Vagina (tissue), 2 donors: ENCODE results near the gene DNAH8. TPM values are rescaled to one million over a fixed set of nuclear protein-coding genes. Genes with fewer than 3 reads are reported as not detected.

Source experiments
- DNase-seq, 2 donors: peaks; one replicate each; pipeline ENCODE4 v3.0.0-alpha.2; 2017; ENCODE audit errors: extremely low spot score in 2 of 2
- H3K27ac ChIP-seq: fragments of 200-600 bp; sonication (generic); one replicate; pipeline ENCODE4 v1.5.1; 2019
- H3K27me3 ChIP-seq: fragments of 200-600 bp; sonication (generic); one replicate; pipeline ENCODE4 v1.5.1; 2019
- H3K36me3 ChIP-seq, 2 donors: fragments of 200-600 bp; sonication (generic); one replicate each; pipeline ENCODE4 v1.5.1; 2017 to 2019
- H3K4me1 ChIP-seq: fragments of 200-600 bp; sonication (generic); one replicate; pipeline ENCODE4 v1.5.1; 2019
- H3K4me3 ChIP-seq, 2 donors: fragments of 200-600 bp; sonication (generic); 1 replicate in 1 of 2; 2 replicates in 1 of 2; pipeline ENCODE4 v1.5.1; 2016 to 2019
- H3K9me3 ChIP-seq: fragments of 200-600 bp; sonication (generic); one replicate; pipeline ENCODE4 v1.5.1; 2019
- POLR2A ChIP-seq, 2 donors: fragments of 450-650 bp; IDR thresholded peaks; one replicate each; pipeline ENCODE4 v1.6.1; 2017; ENCODE audit warnings: antibody characterized with exemption in 2 of 2, mild to moderate bottlenecking in 2 of 2, moderate library complexity in 2 of 2
- POLR2AphosphoS5 ChIP-seq, 2 donors: sonication (generic); formaldehyde crosslinking; IDR thresholded peaks; one replicate each; pipeline ENCODE4 v1.9.0; 2017; ENCODE audit warnings: antibody characterized with exemption in 2 of 2, mild to moderate bottlenecking in 2 of 2, low read depth in 1 of 2; ENCODE audit not compliant: insufficient read depth in 1 of 2
- intact Hi-C: fragments of 100-400 bp; cut with DNase I; formaldehyde crosslinking; loops from one replicate; pipeline ENCODE4 v1.15.1; 2023
- total RNA-seq: library from RNA; depleted of rRNA; stranded (reverse); fragments of >200 nt; gene quantifications from one replicate; pipeline ENCODE4 v1.2.3, GENCODE V29; 2016
- TF ChIP-seq, protein P1 (sequence below), 3 experiments: fragments of 450-650 bp in 2 of 3; fragments of 200-600 bp in 1 of 3; sonication (generic) in 1 of 3; IDR thresholded peaks; one replicate each; pipeline ENCODE4 v1.5.1; 2017 to 2019; ENCODE audit warnings: antibody characterized with exemption in 3 of 3, mild to moderate bottlenecking in 2 of 3, moderate library complexity in 2 of 3

Gene DNAH8
- total RNA-seq, 1 donor from 2014 or later, result not detected

DNA sequence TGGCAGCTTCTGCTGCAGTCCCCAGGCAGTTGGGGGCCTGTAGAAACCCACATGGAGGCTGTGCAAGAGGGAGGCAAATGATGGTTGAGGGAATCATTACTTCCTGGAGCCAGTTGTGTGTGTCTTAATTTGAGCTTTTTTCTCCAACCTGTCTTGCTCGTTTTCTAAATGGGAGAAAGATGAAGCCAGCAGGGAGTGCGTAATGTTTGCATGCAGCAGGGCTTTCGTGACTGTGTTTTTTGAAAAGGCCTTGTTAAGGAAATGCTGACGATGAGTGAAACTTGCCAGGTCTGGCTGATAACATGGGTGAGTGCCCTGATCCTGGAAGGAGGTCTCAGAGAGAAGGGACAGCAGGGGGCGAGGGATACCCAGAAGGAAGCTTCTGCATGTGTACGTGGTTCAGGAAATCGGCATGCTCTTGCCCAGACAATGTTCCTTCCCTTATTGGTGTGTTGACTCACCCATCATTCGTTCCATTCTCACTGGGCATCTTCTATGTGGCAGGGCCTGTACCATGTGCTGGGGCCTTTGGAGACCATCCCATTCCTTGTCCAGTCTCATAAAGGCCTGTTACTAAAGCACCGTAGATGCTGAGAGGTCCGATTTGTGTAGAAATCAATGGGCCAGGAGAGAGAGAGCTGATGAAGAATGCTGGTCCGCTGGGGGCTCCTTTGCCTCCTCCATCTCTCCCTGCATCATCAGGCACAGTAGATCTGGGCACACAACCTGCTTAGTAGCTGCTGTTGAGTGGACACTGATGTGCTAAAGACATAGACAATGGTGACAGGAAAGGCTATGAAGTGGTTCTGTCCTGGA lies 360.9 kb downstream of the DNAH8 start:
- Histone ChIP-seq H3K36me3 (no peaks in the 10 kb centered on the region), H3K4me1 (no peaks in the 10 kb centered on the region), H3K27ac (no peak overlapping the region), H3K4me3 (no peak overlapping the region), H3K9me3 (no peaks in the 10 kb centered on the region), H3K27me3 (no peaks in the 10 kb centered on the region)
- intact Hi-C loops, result no loop called here
- TF ChIP-seq POLR2AphosphoS5 (IDR thresholded peaks at IDR 0.05; ENCODE audit: insufficient read depth in 1 of 2, low read depth in 1 of 2) (no peak), POLR2A (IDR thresholded peaks at IDR 0.05) (no peak)
- TF ChIP-seq, protein P1, sequence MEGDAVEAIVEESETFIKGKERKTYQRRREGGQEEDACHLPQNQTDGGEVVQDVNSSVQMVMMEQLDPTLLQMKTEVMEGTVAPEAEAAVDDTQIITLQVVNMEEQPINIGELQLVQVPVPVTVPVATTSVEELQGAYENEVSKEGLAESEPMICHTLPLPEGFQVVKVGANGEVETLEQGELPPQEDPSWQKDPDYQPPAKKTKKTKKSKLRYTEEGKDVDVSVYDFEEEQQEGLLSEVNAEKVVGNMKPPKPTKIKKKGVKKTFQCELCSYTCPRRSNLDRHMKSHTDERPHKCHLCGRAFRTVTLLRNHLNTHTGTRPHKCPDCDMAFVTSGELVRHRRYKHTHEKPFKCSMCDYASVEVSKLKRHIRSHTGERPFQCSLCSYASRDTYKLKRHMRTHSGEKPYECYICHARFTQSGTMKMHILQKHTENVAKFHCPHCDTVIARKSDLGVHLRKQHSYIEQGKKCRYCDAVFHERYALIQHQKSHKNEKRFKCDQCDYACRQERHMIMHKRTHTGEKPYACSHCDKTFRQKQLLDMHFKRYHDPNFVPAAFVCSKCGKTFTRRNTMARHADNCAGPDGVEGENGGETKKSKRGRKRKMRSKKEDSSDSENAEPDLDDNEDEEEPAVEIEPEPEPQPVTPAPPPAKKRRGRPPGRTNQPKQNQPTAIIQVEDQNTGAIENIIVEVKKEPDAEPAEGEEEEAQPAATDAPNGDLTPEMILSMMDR (IDR thresholded peaks at IDR 0.05), result no peak
- peak in 1 of 2 donors; percentile 77 for DNase-seq

DNA sequence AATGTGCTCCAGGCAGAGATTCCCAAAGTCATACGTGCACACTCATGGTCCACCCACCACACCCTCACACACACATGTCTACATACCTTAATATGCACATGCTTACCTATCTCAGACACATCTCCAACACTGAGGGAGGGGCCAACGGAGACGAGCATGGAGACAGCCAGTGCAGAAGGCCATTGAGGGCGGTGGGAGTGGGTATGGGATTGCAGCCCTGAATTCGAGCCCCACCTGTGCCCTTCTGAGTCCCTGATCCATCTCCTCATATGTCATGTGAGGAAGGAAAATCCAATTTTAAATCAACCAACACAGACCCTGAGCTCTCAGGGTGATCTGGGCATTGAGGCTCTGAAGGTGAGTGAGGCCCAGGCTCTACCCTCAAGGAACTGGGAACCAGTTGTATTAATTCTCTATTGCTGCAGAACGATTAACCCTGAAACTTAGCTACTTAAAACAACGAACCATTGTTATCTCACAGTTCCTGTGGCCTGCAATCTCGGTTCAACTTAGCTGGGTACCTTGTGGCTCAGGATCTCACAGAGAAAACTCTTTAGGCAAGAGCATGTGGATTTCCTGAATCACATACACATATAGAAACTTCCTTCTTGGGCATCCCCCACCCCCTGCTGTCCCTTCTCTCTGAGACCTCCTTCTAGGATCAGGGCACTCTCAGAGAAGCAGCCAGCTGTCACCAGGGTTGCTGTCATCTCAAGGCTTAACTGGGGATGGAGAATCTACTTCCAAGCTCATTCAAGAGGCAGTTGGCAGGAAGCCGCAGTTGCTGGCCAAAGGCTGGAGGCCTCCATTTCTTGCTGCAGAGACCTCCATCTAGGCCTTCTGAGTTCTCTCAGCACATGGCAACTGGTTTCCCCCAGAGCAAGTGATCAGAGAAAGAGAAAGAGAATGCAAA lies 361.8 kb downstream of the DNAH8 start:
- H3K9me3 ChIP-seq, result no peaks in the 10 kb centered on the region
- TF ChIP-seq POLR2A (IDR thresholded peaks at IDR 0.05) (no peak), POLR2AphosphoS5 (IDR thresholded peaks at IDR 0.05; ENCODE audit: insufficient read depth in 1 of 2, low read depth in 1 of 2) (no peak)
- TF ChIP-seq, protein P1 (IDR thresholded peaks at IDR 0.05), result no peak
- H3K27me3 ChIP-seq, result no peaks in the 10 kb centered on the region
- intact Hi-C loops, result no loop called here
- H3K4me3 ChIP-seq, result no peak overlapping the region
- DNase-seq, result peak in 1 of 2 donors; percentile 77
- H3K27ac ChIP-seq, result no peak overlapping the region
- H3K36me3 ChIP-seq, result no peaks in the 10 kb centered on the region
- no peaks in the 10 kb centered on the region for H3K4me1 ChIP-seq

DNA sequence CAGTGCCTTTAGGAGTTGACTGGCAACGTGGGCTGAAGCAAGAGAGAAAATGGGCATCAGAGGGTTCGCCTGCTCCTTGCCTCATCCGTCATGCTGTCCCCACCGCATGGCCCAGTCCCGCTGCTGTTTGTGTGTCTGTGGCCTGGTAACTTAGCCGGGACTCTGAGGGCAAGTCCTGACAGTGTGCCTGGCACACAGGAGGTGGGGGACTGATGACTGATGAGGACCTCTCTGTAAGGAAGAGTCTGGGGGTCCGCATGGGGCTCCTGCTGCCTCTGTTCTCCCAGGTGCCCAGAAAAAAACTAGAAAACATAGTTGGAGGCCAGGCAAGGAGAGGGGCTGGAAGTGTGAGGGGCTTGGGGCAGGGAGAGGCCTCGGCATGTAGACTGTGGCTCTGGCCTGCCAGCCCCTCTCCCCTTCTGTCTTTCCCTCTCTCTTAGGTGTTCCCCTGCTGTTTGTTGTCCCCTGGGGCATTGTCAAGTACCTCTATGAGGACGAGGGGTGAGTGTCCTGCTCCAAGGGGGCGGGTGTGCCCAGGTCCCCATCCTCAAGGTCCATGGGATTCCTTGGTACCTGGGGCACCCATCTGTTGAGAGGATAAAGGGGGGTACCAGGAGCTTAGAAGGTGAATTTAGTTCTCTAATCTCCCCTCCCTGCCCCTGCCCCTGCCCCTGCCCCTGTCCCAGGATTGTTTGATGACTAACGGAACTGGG lies 362.9 kb downstream of the DNAH8 start:
- Histone ChIP-seq H3K27ac (no peak overlapping the region), H3K4me1 (no peaks in the 10 kb centered on the region), H3K9me3 (no peaks in the 10 kb centered on the region), H3K27me3 (no peaks in the 10 kb centered on the region), H3K4me3 (no peak overlapping the region), H3K36me3 (no peaks in the 10 kb centered on the region)
- TF ChIP-seq POLR2A (IDR thresholded peaks at IDR 0.05), result no peak
- intact Hi-C loops, result no loop called here
- peak; percentile 71 to 77 for DNase-seq

DNA sequence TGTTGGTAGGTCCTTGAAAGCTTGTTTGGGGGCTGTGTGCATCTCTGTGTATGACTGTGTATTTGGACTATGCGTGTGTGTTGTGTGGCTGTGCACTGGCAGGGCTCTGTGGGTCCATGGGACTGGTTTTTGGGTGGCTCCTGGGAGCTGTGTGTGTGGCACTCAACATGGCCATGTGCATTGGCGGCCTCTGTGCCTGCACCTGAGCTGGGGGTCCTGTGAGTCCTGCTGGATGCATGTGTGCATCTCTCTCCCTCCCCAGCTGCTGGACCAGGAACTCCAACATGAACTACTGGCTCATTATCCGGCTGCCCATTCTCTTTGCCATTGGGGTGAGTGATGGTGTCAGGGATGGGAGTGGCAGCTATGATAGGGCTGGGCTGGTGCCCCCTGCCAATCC lies 363.6 kb downstream of the DNAH8 start:
- intact Hi-C loops, result no loop called here
- no peak overlapping the region for H3K27ac ChIP-seq
- H3K4me1 ChIP-seq, result no peaks in the 10 kb centered on the region
- H3K4me3 ChIP-seq, result no peak overlapping the region
- H3K36me3 ChIP-seq, result no peaks in the 10 kb centered on the region
- no peaks in the 10 kb centered on the region for H3K27me3 ChIP-seq
- no peaks in the 10 kb centered on the region for H3K9me3 ChIP-seq
- peak in 1 of 2 donors; percentile 69 for DNase-seq
- TF ChIP-seq POLR2AphosphoS5 (IDR thresholded peaks at IDR 0.05; ENCODE audit: insufficient read depth in 1 of 2, low read depth in 1 of 2) (no peak), POLR2A (IDR thresholded peaks at IDR 0.05) (no peak)
- TF ChIP-seq, protein P1 (IDR thresholded peaks at IDR 0.05), result no peak
